Left ventricle myocardium inferior (tissue), 1 donor: Measurements from ENCODE around the gene UBE2E1. TPM values are rescaled to one million over a fixed set of nuclear protein-coding genes. Genes with fewer than 3 reads are reported as not detected.

Experiments used
- total RNA-seq: library from RNA; stranded (reverse); fragmentation: NEBNext Ultra II Directional; extraction: Animal tissue kit (Norgen Biotek cat#: 25700); gene quantifications from one replicate; pipeline ENCODE4 v1.2.1, GENCODE V29; 2021
- donor health status: DM: no; HTN: yes; CAD: no; lungs with severe emphysema.

Gene UBE2E1
- total RNA-seq, 1 donor from 2014 or later, result 65.0 TPM

Other genes with a start within 250 kb of the UBE2E1 start
- 20.8 TPM for gene NKIRAS1, start 111.0 kb downstream of the UBE2E1 start, total RNA-seq
- 915 TPM for gene RPL15, start 111.2 kb downstream of the UBE2E1 start, total RNA-seq
- gene NR1D2, start 139.3 kb downstream of the UBE2E1 start, total RNA-seq, result 43.5 TPM